ENCODE data around the gene ADCY4. TPM values are rescaled to one million over a fixed set of nuclear protein-coding genes. Genes with fewer than 3 reads are reported as not detected.
A peak's percentile ranks its signal among the peaks of the same experiment; 100 is the strongest.

ADCY4 gene
- total and polyA plus RNA-seq, 3 donors from 2014 or later = 10.0 to 23.1 (median 13.9) TPM

DNA sequence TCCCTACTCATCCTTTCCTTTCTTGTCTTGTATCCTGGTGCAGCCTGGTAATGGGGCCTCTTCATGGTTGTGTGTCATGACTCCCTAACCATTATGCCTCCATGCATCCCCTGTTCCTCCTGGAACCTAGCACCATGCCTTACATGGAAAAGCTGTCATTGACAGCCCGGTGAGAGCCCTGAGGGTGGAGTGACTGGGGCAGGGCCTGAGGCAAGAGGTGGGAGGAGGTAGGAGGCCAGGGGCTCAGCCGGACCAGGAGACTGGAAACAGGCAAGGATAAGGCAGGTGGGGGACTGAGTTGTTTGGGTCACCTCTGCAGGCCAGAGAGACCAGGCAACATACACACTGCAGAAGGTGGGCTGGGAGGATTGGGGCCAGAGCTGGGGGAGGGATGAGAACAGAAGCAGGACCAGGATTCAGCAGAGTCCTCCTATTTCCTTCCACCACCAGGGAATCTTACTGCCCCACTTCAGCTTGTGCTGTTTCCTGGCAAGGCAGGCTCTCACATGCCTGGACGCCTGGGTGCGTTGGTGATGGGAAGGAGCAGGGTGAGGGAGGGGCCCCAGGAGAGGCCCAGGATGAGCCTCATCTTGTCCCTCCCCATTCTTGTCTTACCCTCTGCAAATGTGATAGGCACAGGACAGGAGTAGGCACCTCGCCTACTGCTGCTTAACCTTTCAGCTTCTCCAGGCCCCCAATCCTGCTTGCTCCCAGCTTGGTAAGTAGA is 25.2 kb downstream of the ADCY4 start, which contains the start of gene LTB4R2:
Gene LTB4R2, plus strand, starts transcription at position 603 of the 727 bp plus-strand sequence. CDS start 525 bp downstream, outside the sequence.
- H3K4me3 ChIP-seq = peak within 1 kb of the TSS; percentile 55 to 65
- no peak for DNase-seq

DNA sequence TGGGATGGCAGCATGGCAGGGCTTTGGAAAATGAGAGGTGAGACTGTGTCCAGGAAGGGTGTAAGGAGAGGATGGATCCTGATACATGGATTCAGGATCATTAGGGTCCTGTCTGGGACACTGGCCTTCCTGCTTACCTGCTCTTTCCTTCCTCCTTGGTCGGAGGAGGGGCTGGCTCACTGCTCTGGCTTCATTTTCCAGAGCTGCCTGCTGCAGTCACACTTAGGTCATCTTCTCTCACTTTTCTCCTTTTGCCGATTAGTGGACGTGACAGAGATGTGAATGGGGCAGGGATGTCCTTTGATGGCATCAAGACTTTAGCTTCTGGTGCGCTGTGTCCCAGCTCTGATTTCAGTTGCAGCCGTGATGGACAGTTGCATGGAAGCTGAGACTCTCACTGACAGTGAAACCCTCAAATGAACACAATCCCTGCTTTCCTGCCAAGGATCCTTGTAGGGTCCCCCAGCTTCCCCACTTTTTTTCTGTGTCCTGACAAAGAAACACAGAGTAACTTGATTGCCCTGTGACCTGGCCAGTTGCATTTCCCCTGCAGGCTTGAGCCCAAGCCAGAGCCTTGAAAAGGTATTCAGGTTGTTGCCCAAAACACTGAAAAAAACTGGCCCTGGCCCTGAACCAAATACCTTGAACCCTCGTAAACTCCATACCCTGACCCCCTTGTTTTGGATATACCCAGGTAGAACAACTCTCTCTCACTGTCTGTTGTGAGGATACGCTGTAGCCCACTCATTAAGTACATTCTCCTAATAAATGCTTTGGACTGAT is 26.3 kb downstream of the ADCY4 start:
- H3K36me3 ChIP-seq (ENCODE audit: low read depth, missing control alignments) = no peaks in the 10 kb centered on the region
- TF ChIP-seq, protein P1, sequence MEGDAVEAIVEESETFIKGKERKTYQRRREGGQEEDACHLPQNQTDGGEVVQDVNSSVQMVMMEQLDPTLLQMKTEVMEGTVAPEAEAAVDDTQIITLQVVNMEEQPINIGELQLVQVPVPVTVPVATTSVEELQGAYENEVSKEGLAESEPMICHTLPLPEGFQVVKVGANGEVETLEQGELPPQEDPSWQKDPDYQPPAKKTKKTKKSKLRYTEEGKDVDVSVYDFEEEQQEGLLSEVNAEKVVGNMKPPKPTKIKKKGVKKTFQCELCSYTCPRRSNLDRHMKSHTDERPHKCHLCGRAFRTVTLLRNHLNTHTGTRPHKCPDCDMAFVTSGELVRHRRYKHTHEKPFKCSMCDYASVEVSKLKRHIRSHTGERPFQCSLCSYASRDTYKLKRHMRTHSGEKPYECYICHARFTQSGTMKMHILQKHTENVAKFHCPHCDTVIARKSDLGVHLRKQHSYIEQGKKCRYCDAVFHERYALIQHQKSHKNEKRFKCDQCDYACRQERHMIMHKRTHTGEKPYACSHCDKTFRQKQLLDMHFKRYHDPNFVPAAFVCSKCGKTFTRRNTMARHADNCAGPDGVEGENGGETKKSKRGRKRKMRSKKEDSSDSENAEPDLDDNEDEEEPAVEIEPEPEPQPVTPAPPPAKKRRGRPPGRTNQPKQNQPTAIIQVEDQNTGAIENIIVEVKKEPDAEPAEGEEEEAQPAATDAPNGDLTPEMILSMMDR (IDR thresholded peaks at IDR 0.05) = no peak
- TF ChIP-seq POLR2A (IDR thresholded peaks at IDR 0.05) = no peak

More for the DNA sequence above, 25.2 kb downstream of the ADCY4 start, which contains the start of gene LTB4R2:
- Histone ChIP-seq H3K9me3 (no peaks in the 10 kb centered on the region), H3K27me3 (no peaks in the 10 kb centered on the region), H3K36me3 (ENCODE audit: low read depth, missing control alignments) (no peaks in the 10 kb centered on the region), H3K27ac (peak within 1 kb of the TSS; percentile 57 to 80), H3K4me1 (peaks cover 15% of the 10 kb centered on the region)
- 82 to 84% methylated on average over 5 of the region's 5 CpGs for WGBS, 2 donors
- intact Hi-C loops (cut with DNase I; ENCODE audit: low total_unique reads) = no loop called here
- TF ChIP-seq, protein P1 (IDR thresholded peaks at IDR 0.05) = no peak
- TF ChIP-seq POLR2A (IDR thresholded peaks at IDR 0.05) = no peak

DNA sequence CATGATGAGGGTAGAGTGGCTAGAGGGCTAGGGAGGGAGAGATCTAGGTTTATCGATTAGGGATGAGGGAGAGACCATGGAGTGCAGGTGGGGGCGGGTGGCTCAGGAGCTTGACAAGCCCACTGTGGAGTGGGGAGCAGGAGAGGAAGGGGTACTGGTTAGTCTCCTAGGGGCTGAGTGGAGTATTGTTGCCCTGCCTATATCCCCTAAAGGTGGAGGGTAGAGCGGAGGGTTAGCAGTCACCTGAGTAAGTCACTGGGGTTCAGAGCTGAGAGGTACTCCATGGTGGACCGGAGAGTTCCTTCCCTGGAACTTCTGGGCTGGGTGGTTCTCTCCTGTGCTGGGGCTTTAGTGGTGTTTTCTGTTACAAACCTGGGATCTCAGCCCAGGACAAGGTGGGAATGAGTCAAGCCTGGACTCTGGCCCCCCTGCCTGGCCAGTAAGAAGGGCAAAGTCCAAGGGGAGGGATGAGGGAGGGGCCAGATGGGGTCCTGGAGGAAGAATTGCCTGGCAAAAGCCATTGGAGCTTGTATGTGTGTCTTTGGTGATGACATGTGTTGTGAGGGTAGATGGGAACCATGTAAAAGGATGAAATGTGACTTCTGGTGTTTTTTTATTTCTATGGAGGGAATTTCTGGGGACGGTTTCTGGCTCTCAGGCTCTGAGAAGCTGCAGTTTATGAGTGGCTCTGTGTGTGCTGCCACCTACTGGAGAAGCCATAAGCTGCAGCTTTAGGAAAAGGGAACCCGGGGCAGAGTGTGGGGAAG is 27.1 kb downstream of the ADCY4 start, which contains the start of gene CIDEB:
Gene CIDEB, minus strand, starts transcription at position 403 of the 767 bp plus-strand sequence. Its CDS starts 119 bp downstream, at position 284.
- no peaks in the 10 kb centered on the region for H3K9me3 ChIP-seq
- WGBS, 2 donors = 61 to 63% methylated on average over 6 of the region's 6 CpGs
- no peaks in the 10 kb centered on the region for H3K36me3 ChIP-seq (ENCODE audit: low read depth, missing control alignments)
- H3K4me1 ChIP-seq = peaks cover 15% of the 10 kb centered on the region
- H3K4me3 ChIP-seq = no peak within 1 kb of the TSS
- peak; percentile 73 for DNase-seq
- intact Hi-C loops (cut with DNase I; ENCODE audit: low total_unique reads) = no loop called here
- no peak within 1 kb of the TSS for H3K27ac ChIP-seq
- no peaks in the 10 kb centered on the region for H3K27me3 ChIP-seq
- TF ChIP-seq, protein P1 (IDR thresholded peaks at IDR 0.05) = peak; percentile 61 to 91 (median 80)
- TF ChIP-seq POLR2A (IDR thresholded peaks at IDR 0.05) = no peak

More for the DNA sequence above, 26.3 kb downstream of the ADCY4 start:
- no peak for DNase-seq
- Histone ChIP-seq H3K27me3 (no peaks in the 10 kb centered on the region), H3K4me3 (no peak overlapping the region), H3K27ac (no peak overlapping the region), H3K9me3 (no peaks in the 10 kb centered on the region), H3K4me1 (peaks cover 15% of the 10 kb centered on the region)
- 86 to 88% methylated on average over 7 of the region's 7 CpGs for WGBS, 2 donors
- intact Hi-C loops (cut with DNase I; ENCODE audit: low total_unique reads) = no loop called here

DNA sequence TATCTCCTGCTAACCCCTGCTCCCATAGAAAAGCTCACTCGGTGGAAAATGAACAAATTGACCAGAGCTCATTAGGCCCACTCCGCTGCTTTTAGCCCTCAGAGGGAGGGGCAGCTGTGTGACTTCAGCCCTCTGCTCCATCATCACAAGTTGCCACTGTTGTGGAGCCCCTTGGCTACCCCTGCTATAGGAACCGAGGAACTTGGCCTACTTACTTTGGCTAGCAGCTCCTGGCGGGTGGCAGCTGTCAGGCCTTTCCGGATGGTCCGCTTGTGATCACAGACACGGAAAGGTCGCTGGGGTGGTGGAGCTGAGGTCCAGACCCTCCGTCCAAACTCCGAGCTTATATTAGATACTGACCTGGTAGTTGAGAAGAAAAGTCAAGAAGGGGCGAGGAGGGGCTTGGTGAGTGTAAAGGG is 27.7 kb downstream of the ADCY4 start:
- Histone ChIP-seq H3K9me3 (no peaks in the 10 kb centered on the region), H3K27me3 (no peaks in the 10 kb centered on the region)
- intact Hi-C loops (cut with DNase I; ENCODE audit: low total_unique reads) = no loop called here

More for the DNA sequence above, 27.7 kb downstream of the ADCY4 start:
- Histone ChIP-seq H3K27ac (no peak overlapping the region), H3K36me3 (ENCODE audit: low read depth, missing control alignments) (no peaks in the 10 kb centered on the region), H3K4me3 (no peak overlapping the region), H3K4me1 (peaks cover 15% of the 10 kb centered on the region)
- WGBS, 2 donors = 84 to 87% methylated on average over 10 to 11 of the region's 11 CpGs
- TF ChIP-seq POLR2A (IDR thresholded peaks at IDR 0.05) = no peak
- TF ChIP-seq, protein P1 (IDR thresholded peaks at IDR 0.05) = no peak
- DNase-seq = no peak

All from testis (tissue), 3 donors.